NT2/D1 (cell line): ENCODE measurements around the gene SMIM38.

Experiments used
- DNase-seq: peaks from one replicate; pipeline ENCODE4 v3.0.0-alpha.2; 2011; ENCODE audit warnings: low read depth, low spot score
- H3K27me3 ChIP-seq: 2 replicates; pipeline ENCODE4 v1.6.0; 2011; ENCODE audit warnings: mild to moderate bottlenecking; ENCODE audit not compliant: insufficient read length, insufficient read depth
- H3K36me3 ChIP-seq: 2 replicates; pipeline ENCODE4 v1.6.1; 2011; ENCODE audit warnings: mild to moderate bottlenecking, low read length, mixed read lengths; ENCODE audit not compliant: insufficient read depth, insufficient read length
- H3K4me1 ChIP-seq: 2 replicates; pipeline ENCODE4 v1.5.1; 2011; ENCODE audit not compliant: insufficient read depth, insufficient read length
- H3K4me3 ChIP-seq: 2 replicates; pipeline ENCODE4 v1.5.1; 2011; ENCODE audit warnings: low read depth; ENCODE audit not compliant: insufficient read length
- H3K9ac ChIP-seq: 2 replicates; pipeline ENCODE4 v1.6.0; 2011; ENCODE audit warnings: low read depth; ENCODE audit not compliant: insufficient read length
- H3K9me3 ChIP-seq: 2 replicates; pipeline ENCODE4 v1.5.1; 2011; ENCODE audit warnings: mild to moderate bottlenecking, low read length; ENCODE audit not compliant: insufficient read depth
- SUZ12 ChIP-seq: IDR thresholded peaks from 2 replicates; pipeline ENCODE4 v1.6.1; 2011; ENCODE audit not compliant: insufficient read length, insufficient read depth; ENCODE audit errors: extremely low read depth
- YY1 ChIP-seq: IDR thresholded peaks from 2 replicates; pipeline ENCODE4 v1.6.1; 2011; ENCODE audit not compliant: insufficient read length, insufficient read depth
- ZNF274 ChIP-seq: IDR thresholded peaks from 2 replicates; pipeline ENCODE4 v1.6.1; 2011; ENCODE audit warnings: mild to moderate bottlenecking, low read depth, low read length

Gene SMIM38

GRCh38 chr11:69151836-69152235 is 3.9 kb upstream of the SMIM38 start:
- no peak overlapping the region for H3K4me3 ChIP-seq
- H3K9me3 ChIP-seq = peaks cover 18% of the 10 kb centered on the region
- TF ChIP-seq SUZ12 (no peak), YY1 (no peak), ZNF274 (no peak)
- no peaks in the 10 kb centered on the region for H3K27me3 ChIP-seq
- no peak overlapping the region for H3K9ac ChIP-seq
- no peaks in the 10 kb centered on the region for H3K36me3 ChIP-seq
- peak; percentile 55 for DNase-seq
- H3K4me1 ChIP-seq = no peaks in the 10 kb centered on the region

GRCh38 chr11:69152733-69153421 is 2.9 kb upstream of the SMIM38 start:
- Histone ChIP-seq H3K9me3 (peaks cover 10% of the 10 kb centered on the region; the same call in 1 of the 2 replicates), H3K27me3 (no peaks in the 10 kb centered on the region), H3K36me3 (no peaks in the 10 kb centered on the region), H3K4me1 (peaks cover 3% of the 10 kb centered on the region), H3K4me3 (no peak overlapping the region), H3K9ac (peak overlapping the region; percentile 38)
- no peak for TF ChIP-seq SUZ12
- no peak for TF ChIP-seq YY1
- no peak for TF ChIP-seq ZNF274
- no peak for DNase-seq

GRCh38 chr11:69153661-69154060 is 2.1 kb upstream of the SMIM38 start:
- peaks cover 10% of the 10 kb centered on the region; the same call in 1 of the 2 replicates for H3K9me3 ChIP-seq
- no peaks in the 10 kb centered on the region for H3K27me3 ChIP-seq
- H3K36me3 ChIP-seq = no peaks in the 10 kb centered on the region
- H3K4me3 ChIP-seq = no peak overlapping the region
- TF ChIP-seq SUZ12 (no peak), ZNF274 (no peak), YY1 (no peak)
- peaks cover 3% of the 10 kb centered on the region for H3K4me1 ChIP-seq
- DNase-seq = no peak
- H3K9ac ChIP-seq = no peak overlapping the region

- Histone ChIP-seq H3K27me3 (no peaks in the 10 kb centered on the region), H3K36me3 (no peaks in the 10 kb centered on the region), H3K9me3 (peaks cover 10% of the 10 kb centered on the region; the same call in 1 of the 2 replicates), H3K9ac (no peak overlapping the region), H3K4me1 (peaks cover 3% of the 10 kb centered on the region), H3K4me3 (no peak overlapping the region)
- TF ChIP-seq YY1 (no peak), ZNF274 (no peak), SUZ12 (no peak)
- no peak for DNase-seq
Measured at GRCh38 chr11:69154211-69154913, 1.4 kb upstream of the SMIM38 start.

GRCh38 chr11:69154938-69155301 is 815 bp upstream of the SMIM38 start:
- DNase-seq = no peak
- Histone ChIP-seq H3K4me3 (no peak overlapping the region), H3K36me3 (no peaks in the 10 kb centered on the region), H3K4me1 (peaks cover 3% of the 10 kb centered on the region), H3K27me3 (no peaks in the 10 kb centered on the region), H3K9ac (no peak overlapping the region), H3K9me3 (0 out of 2 replicates have a peak, but pooled peaks cover 5% of the 10 kb centered on the region)
- TF ChIP-seq ZNF274 = no peak
- no peak for TF ChIP-seq SUZ12
- no peak for TF ChIP-seq YY1

GRCh38 chr11:69156235-69156639 is 502 bp downstream of the SMIM38 start:
- no peaks in the 10 kb centered on the region for H3K9me3 ChIP-seq
- DNase-seq = no peak
- no peaks in the 10 kb centered on the region for H3K36me3 ChIP-seq
- no peak overlapping the region for H3K4me3 ChIP-seq
- no peaks in the 10 kb centered on the region for H3K27me3 ChIP-seq
- H3K9ac ChIP-seq = no peak overlapping the region
- TF ChIP-seq YY1 (no peak), SUZ12 (no peak), ZNF274 (no peak)
- peaks cover 3% of the 10 kb centered on the region for H3K4me1 ChIP-seq

- no peaks in the 10 kb centered on the region for H3K36me3 ChIP-seq
- no peak for DNase-seq
- H3K4me1 ChIP-seq = peaks cover 3% of the 10 kb centered on the region
- peak overlapping the region; percentile 21 for H3K9ac ChIP-seq
- no peak overlapping the region for H3K4me3 ChIP-seq
- H3K9me3 ChIP-seq = no peaks in the 10 kb centered on the region
- TF ChIP-seq YY1 (no peak), ZNF274 (no peak), SUZ12 (no peak)
- H3K27me3 ChIP-seq = no peaks in the 10 kb centered on the region
Measured at GRCh38 chr11:69156673-69157155, 979 bp downstream of the SMIM38 start.
